ENCODE data around the gene DPEP3. TPM values are rescaled to one million over a fixed set of nuclear protein-coding genes. Genes with fewer than 3 reads are reported as not detected.

DPEP3 gene
- total RNA-seq, 2 experiments from 2014 or later: 0.10 TPM

DNA sequence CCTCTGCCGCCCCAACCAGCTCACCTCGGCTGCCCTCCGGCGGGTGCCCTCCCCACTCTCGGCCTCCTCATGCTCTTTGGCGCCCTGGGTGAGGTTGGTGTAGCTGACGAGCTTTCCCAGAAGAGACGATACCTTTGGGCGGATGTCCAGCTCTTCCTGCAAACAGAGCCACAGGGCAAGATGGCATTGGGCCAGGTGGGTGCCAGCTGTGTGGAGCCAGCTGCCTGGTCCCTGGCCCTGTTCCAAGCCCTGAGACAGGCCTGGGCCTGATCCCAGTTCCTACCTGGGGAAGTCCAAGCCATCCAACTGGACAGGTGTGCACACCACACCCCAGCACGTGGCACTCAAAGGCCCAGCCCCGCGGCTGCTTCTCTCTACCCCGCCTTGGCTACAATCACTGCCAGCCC, 18.7 kb downstream of the DPEP3 start:
- Mint-ChIP-seq H3K27ac (no peak overlapping the region), H3K4me1 (peaks cover 9% of the 10 kb centered on the region), H3K4me3 (no peak overlapping the region), H3K9me3 (no peaks in the 10 kb centered on the region), H3K36me3 (ENCODE audit: low read depth) (peaks cover 11% of the 10 kb centered on the region), H3K27me3 (no peaks in the 10 kb centered on the region)
- CTCF ChIA-PET: interaction anchor here (0.6 kb wide), 1 partner anchor 122 kb away, joined by 3 read pairs; no protein-coding TSS in a partner anchor
- no peak for DNase-seq
- POLR2A ChIA-PET: no interaction called here

DNA sequence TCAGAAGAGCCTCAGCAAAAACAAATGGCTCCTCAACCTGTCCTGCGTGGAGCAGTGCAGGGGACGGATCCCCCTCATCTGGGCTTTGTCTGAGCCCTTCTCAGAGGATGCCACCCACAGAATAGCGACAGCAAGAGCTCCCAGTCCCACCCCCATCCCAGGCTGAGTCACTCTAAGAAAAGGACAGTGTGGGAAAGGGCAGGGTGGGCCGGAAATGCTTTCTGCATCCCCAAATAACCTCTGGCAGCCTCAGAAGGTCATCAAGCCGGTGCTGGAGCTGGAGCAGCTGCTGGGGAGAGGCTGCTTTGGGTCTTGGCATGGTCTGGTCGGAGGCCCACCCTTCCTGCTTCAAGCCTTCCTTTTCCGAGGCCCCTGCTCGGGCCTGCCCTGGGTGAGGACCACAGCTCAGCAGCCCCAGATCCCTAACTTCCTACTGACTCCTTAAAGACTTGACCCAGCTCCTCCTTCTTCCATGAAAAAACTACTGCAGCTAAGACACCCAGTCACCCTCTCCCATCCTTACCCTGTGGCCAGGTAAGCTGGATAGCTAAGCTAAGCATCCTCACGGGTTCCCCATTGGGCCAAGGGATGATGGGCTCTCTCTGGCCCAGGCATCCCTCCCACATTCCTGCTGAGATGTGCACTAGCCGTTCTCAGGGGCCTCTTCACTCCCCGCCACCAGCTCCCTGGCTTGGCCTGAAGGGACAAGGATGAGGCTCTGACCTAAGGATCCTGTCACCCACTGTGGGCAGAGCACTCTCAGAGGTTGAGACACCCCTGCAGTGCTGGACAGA, 20.6 kb downstream of the DPEP3 start:
- DNase-seq: no peak
- Mint-ChIP-seq H3K9me3 (no peaks in the 10 kb centered on the region), H3K36me3 (ENCODE audit: low read depth) (peaks cover 11% of the 10 kb centered on the region), H3K4me1 (no peaks in the 10 kb centered on the region), H3K4me3 (no peak overlapping the region), H3K27me3 (no peaks in the 10 kb centered on the region), H3K27ac (no peak overlapping the region)
- CTCF ChIA-PET: interaction anchor here (0.7 to 1.8 kb wide), 5 partner anchors 18 to 291 kb away, joined by 3 to 8 read pairs (median 3); no protein-coding TSS in a partner anchor
- POLR2A ChIA-PET: interaction anchor here (0.6 kb wide), 1 partner anchor 94 kb away, joined by 4 read pairs; no protein-coding TSS in a partner anchor

DNA sequence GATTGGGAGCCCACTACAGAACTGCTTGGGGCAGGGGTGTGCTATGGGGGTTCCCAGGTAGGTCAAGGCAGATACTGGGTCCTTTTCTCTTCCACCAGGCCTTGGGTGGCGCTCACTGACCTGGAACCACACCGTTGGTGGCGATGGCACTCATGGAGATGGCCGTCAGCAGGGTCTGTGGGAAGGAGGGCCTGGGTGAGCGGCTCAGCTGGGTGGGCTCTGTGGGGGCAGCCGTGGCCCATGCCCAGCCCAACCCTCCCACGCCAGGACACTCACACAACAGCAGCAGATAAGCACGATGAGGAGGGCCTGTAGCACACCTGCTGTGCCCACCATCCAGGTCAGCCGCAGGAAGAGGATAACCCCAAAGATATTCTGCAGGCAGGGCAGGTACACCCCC, 22.7 kb downstream of the DPEP3 start:
- no peaks in the 10 kb centered on the region for H3K9me3 Mint-ChIP-seq
- ChIA-PET CTCF (interaction anchor here (0.6 kb wide), 1 partner anchor 11 kb away, joined by 3 read pairs; no protein-coding TSS in a partner anchor), POLR2A (no interaction called here)
- H3K27ac Mint-ChIP-seq: no peak overlapping the region
- DNase-seq: no peak
- H3K4me3 Mint-ChIP-seq: no peak overlapping the region
- no peaks in the 10 kb centered on the region for H3K4me1 Mint-ChIP-seq
- no peaks in the 10 kb centered on the region for H3K27me3 Mint-ChIP-seq
- H3K36me3 Mint-ChIP-seq (ENCODE audit: low read depth): peaks cover 13% of the 10 kb centered on the region

DNA sequence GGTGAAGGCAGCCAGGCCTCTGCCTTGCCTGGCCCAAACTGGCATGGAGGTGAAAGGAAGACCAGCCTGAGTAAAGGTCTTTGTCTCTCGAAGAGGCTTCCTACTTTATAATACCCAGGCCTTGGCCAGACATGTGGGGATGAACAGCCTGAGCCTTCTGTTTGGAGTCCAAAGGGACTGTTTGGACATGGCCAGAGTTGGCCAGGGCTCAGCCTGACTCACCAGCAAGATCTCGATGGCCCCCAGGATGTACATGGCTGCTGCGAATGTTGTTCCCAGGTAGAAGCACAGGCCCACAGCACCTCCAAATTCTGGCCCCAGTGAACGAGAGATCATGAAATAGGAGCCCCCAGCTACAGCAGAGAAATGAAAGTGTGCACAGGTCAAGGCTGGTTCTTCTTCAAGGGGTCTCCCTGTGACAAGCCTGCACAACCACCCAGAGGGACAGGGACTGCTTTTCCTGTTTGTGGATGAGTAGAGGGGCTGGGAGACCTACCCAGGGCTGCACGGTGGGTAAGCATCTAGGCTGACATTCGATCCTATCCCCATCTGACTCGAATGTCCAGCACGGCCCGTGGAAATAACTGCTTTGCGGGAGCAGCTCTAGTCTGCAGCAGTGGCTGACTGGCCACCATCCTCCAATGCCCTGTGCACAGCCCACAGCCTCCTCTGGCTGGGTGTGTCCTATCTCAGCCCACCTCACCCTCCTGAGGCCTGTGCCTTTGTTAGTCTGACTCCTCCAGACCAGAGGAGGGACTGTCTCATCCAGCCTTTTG, 25.7 kb downstream of the DPEP3 start:
- POLR2A ChIA-PET: no interaction called here
- no peak for DNase-seq
- H3K4me1 Mint-ChIP-seq: peaks cover 4% of the 10 kb centered on the region
- no peak overlapping the region for H3K4me3 Mint-ChIP-seq
- CTCF ChIA-PET: interaction anchor here (0.5 to 1.7 kb wide), 6 partner anchors 8 to 140 kb away, joined by 3 to 5 read pairs (median 3); partner anchors contain the start of gene NRN1L
- peaks cover 5% of the 10 kb centered on the region for H3K36me3 Mint-ChIP-seq (ENCODE audit: low read depth)
- no peaks in the 10 kb centered on the region for H3K27me3 Mint-ChIP-seq
- no peak overlapping the region for H3K27ac Mint-ChIP-seq
- no peaks in the 10 kb centered on the region for H3K9me3 Mint-ChIP-seq

DNA sequence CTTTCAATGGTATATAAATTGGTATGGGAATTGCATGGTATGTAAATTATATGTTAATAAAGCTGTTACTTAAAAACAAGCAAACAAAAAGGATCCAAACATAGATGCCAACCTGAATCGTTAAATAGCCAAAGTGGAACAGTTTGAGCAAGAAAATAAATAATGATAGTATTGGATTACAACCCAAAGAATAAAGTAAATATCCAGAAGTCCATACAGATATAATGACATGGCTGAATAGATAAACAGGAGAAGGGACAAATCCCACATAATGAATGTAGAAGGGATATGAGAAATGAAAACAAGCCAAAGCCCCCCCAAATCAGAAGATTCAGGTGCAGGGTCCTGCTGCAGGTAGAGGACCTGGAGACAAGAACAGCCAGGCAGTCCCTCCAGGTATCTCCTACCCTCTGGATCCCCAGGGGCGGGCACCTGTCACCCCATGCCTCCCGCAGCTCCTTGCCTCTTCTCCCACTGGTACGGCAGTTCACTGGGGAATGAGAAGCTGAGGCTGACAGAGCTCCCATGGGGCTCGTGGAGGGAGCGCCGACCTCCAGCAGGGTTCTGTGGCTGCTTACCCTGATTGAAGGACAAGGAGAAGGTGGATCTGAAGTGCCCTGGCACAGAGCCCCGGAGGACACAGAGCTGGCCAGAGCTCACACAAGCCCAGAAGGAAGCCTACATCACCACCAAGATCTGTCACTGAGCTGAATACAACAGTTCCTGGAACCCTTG, 26.5 kb downstream of the DPEP3 start:
- Mint-ChIP-seq H3K36me3 (ENCODE audit: low read depth) (peaks cover 5% of the 10 kb centered on the region), H3K27me3 (no peaks in the 10 kb centered on the region), H3K4me1 (peaks cover 4% of the 10 kb centered on the region), H3K27ac (no peak overlapping the region), H3K9me3 (no peaks in the 10 kb centered on the region), H3K4me3 (no peak overlapping the region)
- ChIA-PET CTCF (interaction anchor here (0.5 to 1.7 kb wide), 6 partner anchors 9 to 141 kb away, joined by 3 to 6 read pairs (median 4); no protein-coding TSS in a partner anchor), POLR2A (no interaction called here)
- no peak for DNase-seq

DNA sequence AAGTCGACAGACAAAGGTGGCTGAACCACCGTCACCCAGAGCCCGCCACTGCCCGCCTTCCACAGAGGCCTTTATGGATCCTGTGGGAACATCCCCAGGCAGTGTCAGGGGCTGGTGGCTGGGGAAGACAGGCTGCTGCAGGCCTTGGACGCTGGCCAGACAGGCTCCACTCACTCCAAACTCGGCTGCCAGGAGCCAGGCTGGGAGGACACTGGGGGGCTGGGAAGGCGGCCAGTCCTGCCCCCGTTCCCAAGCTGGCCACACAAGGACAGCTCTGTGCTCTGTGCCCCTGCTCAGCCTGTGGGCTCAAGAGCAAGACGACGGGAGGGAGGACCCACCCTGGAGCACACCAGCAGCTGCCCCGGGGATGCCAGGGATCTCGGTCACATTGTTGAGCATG, 28.8 kb downstream of the DPEP3 start:
- POLR2A ChIA-PET: no interaction called here

DNA sequence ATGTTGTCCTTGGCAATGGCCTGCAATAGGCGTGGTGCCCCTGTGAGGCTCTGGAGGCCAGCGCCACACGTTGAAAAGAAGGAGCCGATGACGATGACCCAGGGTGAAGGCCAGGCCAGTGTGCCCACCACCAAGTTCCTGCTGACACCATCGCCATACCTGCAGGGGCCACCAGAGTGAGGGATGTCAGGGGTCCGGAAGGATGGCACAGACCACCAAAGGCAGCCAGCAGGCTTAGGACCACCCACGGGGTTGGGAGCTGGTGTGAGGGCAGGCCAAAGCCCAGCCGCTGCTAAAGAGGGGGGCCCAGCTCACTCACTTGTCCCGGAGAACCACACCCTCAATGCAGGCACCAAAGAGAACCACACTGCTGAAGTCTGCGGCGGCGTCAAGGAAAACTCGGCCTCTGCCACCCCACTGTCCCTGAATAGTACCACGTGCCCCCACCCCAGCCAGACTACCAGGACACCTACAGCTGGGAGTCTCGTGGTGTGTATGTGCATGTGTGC, 29.9 kb downstream of the DPEP3 start:
- Mint-ChIP-seq H3K27me3 (no peaks in the 10 kb centered on the region), H3K36me3 (ENCODE audit: low read depth) (peaks cover 10% of the 10 kb centered on the region), H3K4me1 (peaks cover 4% of the 10 kb centered on the region), H3K27ac (no peak overlapping the region), H3K4me3 (no peak overlapping the region), H3K9me3 (no peaks in the 10 kb centered on the region)
- ChIA-PET CTCF (interaction anchor here (1.4 to 1.5 kb wide), 2 partner anchors 9 to 11 kb away, joined by 6 to 7 read pairs; no protein-coding TSS in a partner anchor), POLR2A (no interaction called here)
- DNase-seq: no peak

More for the DNA sequence above, 28.8 kb downstream of the DPEP3 start:
- Mint-ChIP-seq H3K9me3 (no peaks in the 10 kb centered on the region), H3K36me3 (ENCODE audit: low read depth) (peaks cover 8% of the 10 kb centered on the region), H3K27me3 (no peaks in the 10 kb centered on the region), H3K27ac (no peak overlapping the region), H3K4me1 (peaks cover 4% of the 10 kb centered on the region), H3K4me3 (no peak overlapping the region)
- CTCF ChIA-PET: interaction anchor here (0.5 to 1.5 kb wide), 2 partner anchors 10 to 458 kb away, joined by 5 to 6 read pairs; no protein-coding TSS in a partner anchor
- no peak for DNase-seq

DNA sequence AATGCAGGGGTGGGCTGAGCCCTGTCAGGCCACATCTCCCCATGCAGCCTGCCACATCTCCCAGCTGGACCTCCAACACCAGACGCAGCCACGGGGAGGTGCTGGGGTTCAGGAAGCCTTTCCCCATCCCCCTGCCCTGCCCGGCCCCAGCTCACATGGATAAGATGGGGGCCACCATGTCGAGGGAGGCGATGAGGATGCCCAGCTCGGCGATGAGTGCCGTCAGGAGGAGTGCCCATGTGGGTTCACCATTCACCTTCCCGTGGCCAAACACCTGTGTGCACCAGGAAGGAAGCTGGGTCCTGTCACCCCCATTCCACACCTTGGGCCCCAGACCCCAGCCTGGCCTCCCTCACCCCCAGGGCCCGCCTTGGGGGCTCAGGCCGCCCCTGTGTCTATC, 30.7 kb downstream of the DPEP3 start:
- ChIA-PET POLR2A (no interaction called here), CTCF (interaction anchor here (0.6 to 1.4 kb wide), 2 partner anchors 11 to 325 kb away, joined by 4 to 7 read pairs; no protein-coding TSS in a partner anchor)
- peaks cover 10% of the 10 kb centered on the region for H3K36me3 Mint-ChIP-seq (ENCODE audit: low read depth)
- H3K27ac Mint-ChIP-seq: no peak overlapping the region
- H3K27me3 Mint-ChIP-seq: no peaks in the 10 kb centered on the region
- no peak for DNase-seq
- no peak overlapping the region for H3K4me3 Mint-ChIP-seq
- no peaks in the 10 kb centered on the region for H3K9me3 Mint-ChIP-seq
- H3K4me1 Mint-ChIP-seq: peaks cover 4% of the 10 kb centered on the region

DNA sequence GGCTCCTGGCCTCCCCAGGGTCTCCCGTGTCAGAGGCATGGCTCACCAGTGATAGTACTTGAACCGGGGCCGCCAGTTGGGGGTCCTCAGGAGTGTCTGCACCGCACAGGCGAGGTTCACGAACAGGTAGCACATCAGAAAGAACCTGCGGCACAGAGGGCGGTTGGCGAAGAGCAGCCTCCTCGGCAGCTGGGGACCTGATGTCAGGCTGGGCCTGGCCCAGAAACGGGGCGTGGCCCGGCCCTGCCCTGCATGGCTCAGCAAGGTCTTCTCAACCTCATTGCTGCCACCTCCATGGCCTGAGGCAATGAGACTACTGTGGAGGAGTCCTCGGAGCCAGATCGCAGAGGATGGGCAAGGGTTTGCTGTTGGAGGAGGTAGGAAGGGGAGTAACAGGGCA, 32.3 kb downstream of the DPEP3 start:
- Mint-ChIP-seq H3K27me3 (no peaks in the 10 kb centered on the region), H3K4me1 (peaks cover 4% of the 10 kb centered on the region), H3K27ac (no peak overlapping the region), H3K4me3 (no peak overlapping the region), H3K36me3 (ENCODE audit: low read depth) (peaks cover 5% of the 10 kb centered on the region), H3K9me3 (no peaks in the 10 kb centered on the region)
- POLR2A ChIA-PET: no interaction called here
- DNase-seq: no peak
- CTCF ChIA-PET: no interaction called here

DNA sequence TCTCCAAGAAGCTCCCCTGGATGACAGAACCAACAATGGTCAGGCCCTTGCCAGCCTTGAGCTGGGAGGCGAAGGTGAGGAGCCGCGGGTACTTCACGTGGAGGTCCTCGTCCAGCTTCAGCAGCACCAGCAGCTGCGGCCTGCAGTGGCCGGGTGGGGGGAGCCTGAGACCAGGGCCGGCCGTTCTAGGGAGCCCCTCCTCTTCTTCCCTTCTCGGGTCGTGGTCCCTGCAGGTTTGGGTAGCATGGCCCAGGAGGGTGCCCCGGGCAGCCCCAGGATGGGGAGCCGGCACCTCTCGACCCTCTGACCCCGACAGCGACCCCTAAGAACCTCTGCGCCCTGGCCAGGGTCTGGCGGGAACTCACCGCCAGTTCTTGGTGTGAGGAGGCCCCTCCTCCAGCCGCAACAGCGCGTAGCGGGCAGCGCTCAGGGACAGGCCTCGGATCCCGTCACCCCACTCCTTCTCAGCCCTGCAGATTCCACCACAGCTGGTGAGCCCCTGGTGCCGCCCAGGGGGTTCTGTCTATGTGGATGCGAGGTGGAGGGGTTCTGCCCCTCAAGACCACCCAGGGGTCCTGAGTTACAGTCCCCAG, 33.2 kb downstream of the DPEP3 start:
- ChIA-PET POLR2A (no interaction called here), CTCF (interaction anchor here (0.6 to 1.0 kb wide), 3 partner anchors 64 to 131 kb away, joined by 3 read pairs; no protein-coding TSS in a partner anchor)
- no peak for DNase-seq
- Mint-ChIP-seq H3K27ac (no peak overlapping the region), H3K4me3 (no peak overlapping the region), H3K9me3 (no peaks in the 10 kb centered on the region), H3K27me3 (no peaks in the 10 kb centered on the region), H3K4me1 (peaks cover 5% of the 10 kb centered on the region), H3K36me3 (ENCODE audit: low read depth) (peaks cover 6% of the 10 kb centered on the region)

DNA sequence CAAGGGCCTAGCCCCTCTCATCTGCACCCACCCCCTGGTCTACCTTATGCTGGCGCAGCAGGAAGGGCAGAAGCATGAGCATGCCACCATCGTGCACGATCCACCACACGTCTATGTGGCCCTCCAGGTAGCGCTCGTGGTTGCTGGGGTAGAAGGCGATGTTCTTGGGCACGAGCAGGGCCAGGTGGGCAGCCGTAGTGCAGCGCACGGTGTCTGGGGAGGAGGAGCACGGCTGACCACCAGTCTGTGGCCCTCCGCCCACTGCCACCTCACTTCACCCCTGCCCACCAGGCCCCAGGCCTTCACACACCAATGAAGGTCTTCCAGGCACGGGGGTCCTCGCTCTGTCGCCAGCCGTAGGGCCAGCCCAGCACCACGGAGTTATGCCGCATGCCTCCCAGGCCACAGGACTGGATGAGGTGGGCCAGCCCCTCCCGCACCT, 34.1 kb downstream of the DPEP3 start:
- CTCF ChIA-PET: interaction anchor here (0.8 to 1.0 kb wide), 3 partner anchors 95 to 271 kb away, joined by 3 read pairs; no protein-coding TSS in a partner anchor
- H3K27ac Mint-ChIP-seq: no peak overlapping the region
- no peaks in the 10 kb centered on the region for H3K27me3 Mint-ChIP-seq
- POLR2A ChIA-PET: no interaction called here
- no peak overlapping the region for H3K4me3 Mint-ChIP-seq
- no peak for DNase-seq
- H3K9me3 Mint-ChIP-seq: no peaks in the 10 kb centered on the region
- H3K4me1 Mint-ChIP-seq: peaks cover 10% of the 10 kb centered on the region
- H3K36me3 Mint-ChIP-seq (ENCODE audit: low read depth): peaks cover 10% of the 10 kb centered on the region

DNA sequence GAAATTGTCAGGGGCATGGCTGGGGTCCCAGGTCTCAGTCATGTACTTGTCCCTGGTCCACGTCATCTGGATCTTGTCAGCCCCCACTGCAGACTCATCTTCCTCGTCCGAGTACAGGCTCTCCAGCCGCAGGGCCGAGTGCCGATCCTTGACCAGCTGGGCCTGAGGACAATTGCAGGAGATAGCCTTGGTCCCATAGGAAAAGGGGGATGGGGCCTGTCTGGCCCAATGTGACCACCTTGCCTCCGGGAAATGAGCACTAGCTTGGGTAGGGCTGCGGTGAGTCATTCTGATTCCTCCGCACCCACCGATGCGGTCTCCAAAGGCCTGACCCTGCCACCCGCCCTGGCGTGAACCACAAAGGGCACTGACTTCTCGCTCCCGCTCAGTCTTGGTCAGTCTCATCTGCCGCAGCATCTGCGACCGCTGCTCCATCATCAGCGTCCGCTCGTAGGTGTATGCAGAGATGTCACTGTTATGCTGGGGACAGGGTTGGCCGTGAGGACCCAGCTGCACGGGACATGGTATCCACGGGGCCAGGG, 34.8 kb downstream of the DPEP3 start:
- H3K4me3 Mint-ChIP-seq: no peak overlapping the region
- DNase-seq: no peak
- H3K9me3 Mint-ChIP-seq: no peaks in the 10 kb centered on the region
- ChIA-PET CTCF (interaction anchor here (0.8 kb wide), 1 partner anchor 272 kb away, joined by 3 read pairs; no protein-coding TSS in a partner anchor), POLR2A (no interaction called here)
- no peak overlapping the region for H3K27ac Mint-ChIP-seq
- no peaks in the 10 kb centered on the region for H3K27me3 Mint-ChIP-seq
- H3K4me1 Mint-ChIP-seq: peaks cover 15% of the 10 kb centered on the region
- peaks cover 10% of the 10 kb centered on the region for H3K36me3 Mint-ChIP-seq (ENCODE audit: low read depth)
